H9 (cell line): Measurements from ENCODE around the gene SLC24A4. TPM values are rescaled to one million over a fixed set of nuclear protein-coding genes. Genes with fewer than 3 reads are reported as not detected.

Experiments
- DNase-seq: peaks from one replicate; pipeline ENCODE4 v3.0.0-alpha.2; 2017
- H2AFZ ChIP-seq: one replicate; pipeline ENCODE4 v1.6.1; 2013; ENCODE audit warnings: mild to moderate bottlenecking, low read length, control low read depth, moderate library complexity
- H2AK5ac ChIP-seq: 2 replicates; pipeline ENCODE4 v1.6.1; 2013; ENCODE audit warnings: low read length, control low read depth, mixed read lengths; ENCODE audit not compliant: insufficient read length
- H2BK120ac ChIP-seq: one replicate; pipeline ENCODE4 v1.6.1; 2013; ENCODE audit warnings: low read depth, mild to moderate bottlenecking, low read length, control low read depth, inconsistent platforms; ENCODE audit not compliant: poor library complexity, severe bottlenecking
- H2BK12ac ChIP-seq: 2 replicates; pipeline ENCODE4 v1.6.1; 2013; ENCODE audit warnings: low read length, control low read depth, mixed read lengths, low read depth; ENCODE audit not compliant: insufficient read length
- H2BK15ac ChIP-seq: 2 replicates; pipeline ENCODE4 v1.6.1; 2013; ENCODE audit warnings: low read depth, low read length, control low read depth
- H2BK20ac ChIP-seq: one replicate; pipeline ENCODE4 v1.6.1; 2013; ENCODE audit warnings: low read depth, mild to moderate bottlenecking, low read length, control low read depth, inconsistent platforms; ENCODE audit not compliant: poor library complexity, severe bottlenecking
- H2BK5ac ChIP-seq: 2 replicates; pipeline ENCODE4 v1.6.1; 2013; ENCODE audit warnings: low read length, control low read depth, mixed read lengths; ENCODE audit not compliant: insufficient read length
- H3K14ac ChIP-seq: 2 replicates; pipeline ENCODE4 v1.6.1; 2013; ENCODE audit warnings: low read length, control low read depth; ENCODE audit not compliant: insufficient read depth
- H3K18ac ChIP-seq: 2 replicates; pipeline ENCODE4 v1.6.1; 2013; ENCODE audit warnings: low read depth, mild to moderate bottlenecking, mixed read lengths, low read length, control low read depth; ENCODE audit not compliant: insufficient read length
- H3K23ac ChIP-seq: 2 replicates; pipeline ENCODE4 v1.6.1; 2013; ENCODE audit warnings: low read length, control low read depth, mixed read lengths, low read depth; ENCODE audit not compliant: insufficient read length
- H3K23me2 ChIP-seq: 2 replicates; pipeline ENCODE4 v1.6.1; 2013; ENCODE audit warnings: low read depth, mild to moderate bottlenecking, mixed read lengths, low read length, control low read depth; ENCODE audit not compliant: insufficient read length, poor library complexity, severe bottlenecking
- H3K27ac ChIP-seq: 2 replicates; pipeline ENCODE4 v1.5.1; 2013; ENCODE audit warnings: low read length, control low read depth, mixed read lengths, low read depth; ENCODE audit not compliant: insufficient read length
- H3K27me3 ChIP-seq: 2 replicates; pipeline ENCODE4 v1.6.1; 2013; ENCODE audit warnings: low read length, control low read depth, inconsistent platforms; ENCODE audit not compliant: insufficient read depth
- H3K4ac ChIP-seq: 2 replicates; pipeline ENCODE4 v1.6.1; 2013; ENCODE audit warnings: low read depth, mild to moderate bottlenecking, control low read depth, inconsistent platforms, low read length, moderate library complexity
- H3K4me1 ChIP-seq: 2 replicates; pipeline ENCODE4 v1.6.1; 2013; ENCODE audit warnings: low read length, control low read depth, inconsistent platforms; ENCODE audit not compliant: insufficient read depth
- H3K4me2 ChIP-seq: 2 replicates; pipeline ENCODE4 v1.6.1; 2013; ENCODE audit warnings: low read length, control low read depth, mixed read lengths; ENCODE audit not compliant: insufficient read length, insufficient read depth
- H3K56ac ChIP-seq: 2 replicates; pipeline ENCODE4 v1.6.1; 2013; ENCODE audit warnings: low read depth, mild to moderate bottlenecking, mixed read lengths, low read length, control low read depth; ENCODE audit not compliant: insufficient read length
- H3K79me1 ChIP-seq: 2 replicates; pipeline ENCODE4 v1.6.1; 2013; ENCODE audit warnings: low read depth, mild to moderate bottlenecking, moderate library complexity, low read length, control low read depth, inconsistent platforms; ENCODE audit not compliant: insufficient read depth, poor library complexity, severe bottlenecking
- H3K79me2 ChIP-seq: 2 replicates; pipeline ENCODE4 v1.6.1; 2013; ENCODE audit warnings: low read length, control low read depth, inconsistent platforms; ENCODE audit not compliant: insufficient read depth
- H3K9ac ChIP-seq: 2 replicates; pipeline ENCODE4 v1.6.1; 2013; ENCODE audit warnings: low read length, control low read depth, mixed read lengths; ENCODE audit not compliant: insufficient read length; ENCODE audit errors: extremely low read depth
- H3K9me3 ChIP-seq: one replicate; pipeline ENCODE4 v1.6.1; 2013; ENCODE audit warnings: low read depth, low read length, inconsistent platforms; ENCODE audit not compliant: control insufficient read depth
- H3T11ph ChIP-seq: one replicate; pipeline ENCODE4 v1.6.1; 2013; ENCODE audit warnings: mild to moderate bottlenecking, low read length, control low read depth, inconsistent platforms
- H4K20me1 ChIP-seq: one replicate; pipeline ENCODE4 v1.6.1; 2013; ENCODE audit not compliant: control insufficient read depth, insufficient read length, insufficient read depth
- H4K5ac ChIP-seq: 2 replicates; pipeline ENCODE4 v1.6.1; 2013; ENCODE audit warnings: low read depth, mild to moderate bottlenecking, mixed read lengths, low read length, control low read depth; ENCODE audit not compliant: insufficient read length
- H4K8ac ChIP-seq: replicated peaks from 2 replicates; pipeline ENCODE4 v1.6.1; 2013; ENCODE audit warnings: low read length, control low read depth, mixed read lengths, low read depth; ENCODE audit not compliant: insufficient read length
- H4K91ac ChIP-seq: 2 replicates; pipeline ENCODE4 v1.6.1; 2013; ENCODE audit warnings: low read depth, mild to moderate bottlenecking, moderate library complexity, mixed read lengths, low read length, control low read depth; ENCODE audit not compliant: insufficient read length
- H3K27ac Mint-ChIP-seq, 3 experiments: 2 replicates in 2 of 3; 3 replicates in 1 of 3; pipeline ENCODE4 v1.8.0; 2020 to 2021; ENCODE audit warnings: mixed read lengths in 3 of 3, mild to moderate bottlenecking in 1 of 3, moderate library complexity in 1 of 3
- H3K27me3 Mint-ChIP-seq: 2 replicates; pipeline ENCODE4 v1.8.0; 2021; ENCODE audit warnings: low read depth, mild to moderate bottlenecking, moderate library complexity, mixed read lengths
- H3K36me3 Mint-ChIP-seq, 3 experiments: 2 replicates in 2 of 3; 3 replicates in 1 of 3; pipeline ENCODE4 v1.8.0; 2020 to 2021; ENCODE audit warnings: low read depth in 3 of 3, mixed read lengths in 3 of 3; ENCODE audit not compliant: insufficient read depth in 1 of 3
- H3K4me1 Mint-ChIP-seq, 2 experiments: 2 replicates each; pipeline ENCODE4 v1.8.0; 2020; ENCODE audit warnings: mixed read lengths in 2 of 2
- H3K4me3 Mint-ChIP-seq, 2 experiments: 2 replicates in 1 of 2; 3 replicates in 1 of 2; pipeline ENCODE4 v1.8.0; 2020 to 2021; ENCODE audit warnings: mild to moderate bottlenecking in 2 of 2, mixed read lengths in 2 of 2, moderate library complexity in 1 of 2
- H3K9me3 Mint-ChIP-seq, 2 experiments: 2 replicates in 1 of 2; 3 replicates in 1 of 2; pipeline ENCODE4 v1.8.0; 2020; ENCODE audit warnings: mild to moderate bottlenecking in 2 of 2, mixed read lengths in 2 of 2, moderate library complexity in 1 of 2
- CTCF ChIP-seq: fragments of 200-600 bp; sonication (generic); conservative IDR thresholded peaks from 3 replicates; pipeline ENCODE4 v1.8.0; 2021; ENCODE audit warnings: antibody characterized with exemption, mild to moderate bottlenecking
- WGBS: extraction: QIAGEN DNeasy Blood & Tissue Kit; methylation state at CpG from one replicate; pipeline ENCODE4 v1.1.7; 2013; ENCODE audit warnings: missing lambda C conversion rate, low lambda C conversion rate, mixed read lengths; ENCODE audit not compliant: insufficient read length; ENCODE audit errors: extremely low coverage; 5-methylcytosine and 5-hydroxymethylcytosine counted together
- total RNA-seq: library from RNA; stranded (reverse); gene quantifications from 2 replicates; pipeline ENCODE4 v1.2.1, GENCODE V29; 2021

SLC24A4 gene
- total RNA-seq, 1 experiment from 2014 or later, result 0.24 TPM

- Histone ChIP-seq H2AK5ac (no peak overlapping the region), H3K9ac (no peak overlapping the region), H3K4me1 (no peaks in the 10 kb centered on the region), H2AFZ (no peak overlapping the region), H2BK15ac (no peak overlapping the region), H3K4ac (no peak overlapping the region), H3K23me2 (no peaks in the 10 kb centered on the region), H2BK12ac (no peak overlapping the region), H3K9me3 (no peaks in the 10 kb centered on the region), H3K18ac (no peak overlapping the region), H4K20me1 (no peaks in the 10 kb centered on the region), H4K5ac (no peak overlapping the region), H2BK5ac (no peak overlapping the region), H3T11ph (no peak overlapping the region), H3K56ac (no peak overlapping the region), H4K8ac (no peak overlapping the region), H3K14ac (no peak overlapping the region; the same call in 1 of the 2 replicates), H3K27me3 (no peaks in the 10 kb centered on the region), H3K79me1 (no peaks in the 10 kb centered on the region), H2BK20ac (no peak overlapping the region), H2BK120ac (no peak overlapping the region), H3K4me2 (no peak overlapping the region), H3K79me2 (no peaks in the 10 kb centered on the region), H3K27ac (no peak overlapping the region), H4K91ac (no peak overlapping the region), H3K23ac (no peak overlapping the region)
- no CpG with 5 or more reads among the region's 10 CpGs for WGBS
- Mint-ChIP-seq H3K27ac (no peak overlapping the region), H3K4me3 (no peak overlapping the region), H3K36me3 (peaks cover 0 to 1% (median 0%) of the 10 kb centered on the region in 3 experiments; a peak in 1 of 7 replicates), H3K4me1 (no peaks in the 10 kb centered on the region; a peak in 1 of 4 replicates), H3K9me3 (no peaks in the 10 kb centered on the region), H3K27me3 (peaks cover 7% of the 10 kb centered on the region)
- TF ChIP-seq CTCF, result no peak
- no peak for DNase-seq
Observed at GRCh38 chr14:92287987-92288386, 35.0 kb upstream of the SLC24A4 start.
